Gastroesophageal sphincter (tissue), 4 donors: ENCODE measurements around the gene KCNF1. TPM values are rescaled to one million over a fixed set of nuclear protein-coding genes. Genes with fewer than 3 reads are reported as not detected.

ENCODE experiments used
- ATAC-seq: fragments of 150-250 bp; one replicate; pipeline ENCODE4 v1.9.1; 2016; ENCODE audit warnings: mild to moderate bottlenecking, moderate library complexity
- H3K27ac ChIP-seq, 4 donors: fragments of 200-600 bp; sonication (generic) in 3 of 4; 1 replicate in 3 of 4; 2 replicates in 1 of 4; pipeline ENCODE4 v1.5.1; 2016 to 2019
- H3K27me3 ChIP-seq: fragments of 200-600 bp; sonication (generic); one replicate; pipeline ENCODE4 v1.5.1; 2019
- H3K36me3 ChIP-seq, 2 donors: fragments of 200-600 bp; sonication (generic); one replicate each; pipeline ENCODE4 v1.5.1; 2019; ENCODE audit warnings: control low read depth in 1 of 2
- H3K4me1 ChIP-seq, 3 donors: fragments of 200-600 bp; sonication (generic); 1 replicate in 2 of 3; 2 replicates in 1 of 3; pipeline ENCODE4 v1.5.1; 2016 to 2019; ENCODE audit warnings: control low read depth in 2 of 3
- H3K4me3 ChIP-seq, 2 donors: fragments of 200-600 bp; sonication (generic); one replicate each; pipeline ENCODE4 v1.5.1; 2019; ENCODE audit warnings: mild to moderate bottlenecking in 1 of 2, moderate library complexity in 1 of 2
- H3K9me3 ChIP-seq, 3 donors: fragments of 200-600 bp; sonication (generic); one replicate each; pipeline ENCODE4 v1.5.1; 2017 to 2019; ENCODE audit warnings: control low read depth in 2 of 3
- CTCF ChIP-seq, 4 experiments: fragments of 200-600 bp in 2 of 4; fragments of 450-650 bp in 2 of 4; sonication (generic) in 1 of 4; IDR thresholded peaks; one replicate each; pipeline ENCODE4 v1.5.1; 2017 to 2019; ENCODE audit warnings: antibody characterized with exemption in 4 of 4, mild to moderate bottlenecking in 2 of 4, moderate library complexity in 2 of 4
- EP300 ChIP-seq: sonication (generic); formaldehyde crosslinking; IDR thresholded peaks from one replicate; pipeline ENCODE4 v1.6.1; 2017; ENCODE audit warnings: antibody characterized with exemption, mild to moderate bottlenecking
- POLR2A ChIP-seq, 2 donors: fragments of 450-650 bp; IDR thresholded peaks; one replicate each; pipeline ENCODE4 v1.6.1; 2017; ENCODE audit warnings: antibody characterized with exemption in 2 of 2, mild to moderate bottlenecking in 2 of 2, moderate library complexity in 1 of 2
- POLR2AphosphoS5 ChIP-seq: sonication (generic); formaldehyde crosslinking; IDR thresholded peaks from one replicate; pipeline ENCODE4 v1.6.1; 2017; ENCODE audit warnings: antibody characterized with exemption
- WGBS, 2 donors: methylation state at CpG; one replicate each; pipeline ENCODE4 v1.1.5; 2018; ENCODE audit warnings: low coverage in 1 of 2; 5-methylcytosine and 5-hydroxymethylcytosine counted together
- total RNA-seq, 4 donors: library from RNA; depleted of rRNA; stranded (reverse); fragments of >200 nt; gene quantifications; one replicate each; pipeline ENCODE4 v1.1.0, GENCODE V29; 2016

KCNF1 gene
- total RNA-seq, 4 donors from 2014 or later = 6.1 to 47.7 (median 29.1) TPM; not detected in 1

- Histone ChIP-seq H3K4me1 (peaks cover 0 to 21% (median 0%) of the 10 kb centered on the region in 3 donors), H3K4me3 (no peak overlapping the region), H3K27me3 (peaks cover 39% of the 10 kb centered on the region), H3K9me3 (no peaks in the 10 kb centered on the region), H3K27ac (no peak overlapping the region), H3K36me3 (no peaks in the 10 kb centered on the region)
- TF ChIP-seq POLR2A (IDR thresholded peaks at IDR 0.05) (no peak), EP300 (no peak), CTCF (IDR thresholded peaks at IDR 0.05) (no peak), POLR2AphosphoS5 (no peak)
- ATAC-seq = no peak
- 54 to 76% methylated on average over 2 to 3 of the region's 3 CpGs for WGBS, 2 donors
Measured at GRCh38 chr2:10909996-10910341, 1.8 kb upstream of the KCNF1 start.

GRCh38 chr2:10910625-10911024, 1.1 kb upstream of the KCNF1 start:
- peaks cover 46% of the 10 kb centered on the region for H3K27me3 ChIP-seq
- H3K4me3 ChIP-seq = no peak overlapping the region
- TF ChIP-seq CTCF (IDR thresholded peaks at IDR 0.05) = no peak
- TF ChIP-seq EP300 = no peak
- TF ChIP-seq POLR2A (IDR thresholded peaks at IDR 0.05) = no peak
- no peak for TF ChIP-seq POLR2AphosphoS5
- no peaks in the 10 kb centered on the region for H3K36me3 ChIP-seq
- H3K9me3 ChIP-seq = no peaks in the 10 kb centered on the region
- H3K27ac ChIP-seq = no peak overlapping the region
- ATAC-seq = no peak
- WGBS, 2 donors = 78 to 83% methylated on average over 6 to 11 of the region's 11 CpGs
- H3K4me1 ChIP-seq = peaks cover 0 to 21% (median 0%) of the 10 kb centered on the region in 3 donors

GRCh38 chr2:10912076-10912731, 470 bp downstream of the KCNF1 start:
- peak; percentile 5 for ATAC-seq
- no CpG with 5 or more reads among the region's 81 CpGs for WGBS, 2 donors
- no peak for TF ChIP-seq POLR2A (IDR thresholded peaks at IDR 0.05)
- TF ChIP-seq EP300 = no peak
- TF ChIP-seq POLR2AphosphoS5 = no peak
- TF ChIP-seq CTCF (IDR thresholded peaks at IDR 0.05) = no peak
- H3K36me3 ChIP-seq = no peaks in the 10 kb centered on the region
- H3K9me3 ChIP-seq = no peaks in the 10 kb centered on the region
- H3K4me1 ChIP-seq = peaks cover 0 to 21% (median 0%) of the 10 kb centered on the region in 3 donors
- H3K4me3 ChIP-seq = peak overlapping the region; percentile 15 to 51
- H3K27me3 ChIP-seq = peaks cover 49% of the 10 kb centered on the region
- H3K27ac ChIP-seq = peak overlapping the region in 2 of 4 donors; percentile 76 to 81

GRCh38 chr2:10912796-10913455, 1.2 kb downstream of the KCNF1 start:
- no peak for TF ChIP-seq CTCF (IDR thresholded peaks at IDR 0.05)
- TF ChIP-seq POLR2AphosphoS5 = no peak
- TF ChIP-seq EP300 = no peak
- TF ChIP-seq POLR2A (IDR thresholded peaks at IDR 0.05) = no peak
- Histone ChIP-seq H3K27me3 (peaks cover 49% of the 10 kb centered on the region), H3K36me3 (no peaks in the 10 kb centered on the region), H3K4me3 (peak overlapping the region; percentile 15 to 51), H3K4me1 (peaks cover 0 to 21% (median 0%) of the 10 kb centered on the region in 3 donors), H3K27ac (peak overlapping the region in 2 of 4 donors; percentile 45 to 76), H3K9me3 (no peaks in the 10 kb centered on the region)
- WGBS, 2 donors = 83% methylated on average over 27 of the region's 58 CpGs; no CpG with 5 or more reads in 1 of the 2 donors
- ATAC-seq = no peak
